Calu3 (cell line): Measurements from ENCODE around the gene ZDHHC4. TPM values are rescaled to one million over a fixed set of nuclear protein-coding genes. Genes with fewer than 3 reads are reported as not detected.
"Not testable (repeated sequence)": the region's sequence is repeated elsewhere in the genome, so short reads cannot be mapped to it uniquely, and the experiment has no call there.

Experiments used
- BruUV-seq: library from RNA; stranded (reverse); fragments of 400-500 nt; replicated peaks from 2 replicates; lab custom pipeline; 2021; lab: Mats Ljungman, UMichigan
- CTCF ChIA-PET: fragments of 300-600 bp; sonication (Branson Sonifier 250); formaldehyde crosslinking; loops from one replicate; lab custom pipeline; 2022; ENCODE audit warnings: antibody characterized with exemption; lab: Charles Lee
- DNase-seq: peaks from one replicate; pipeline ENCODE4 v3.0.0; 2022
- H3K27ac Mint-ChIP-seq: one replicate; pipeline ENCODE4 v1.8.0; 2022; ENCODE audit warnings: mixed read lengths; ENCODE audit not compliant: unreplicated experiment
- H3K27me3 Mint-ChIP-seq: one replicate; pipeline ENCODE4 v1.8.0; 2022; ENCODE audit warnings: mixed read lengths; ENCODE audit not compliant: unreplicated experiment
- H3K36me3 Mint-ChIP-seq: one replicate; pipeline ENCODE4 v1.8.0; 2022; ENCODE audit warnings: mild to moderate bottlenecking, moderate library complexity, mixed read lengths; ENCODE audit not compliant: insufficient read depth, unreplicated experiment
- H3K4me1 Mint-ChIP-seq: one replicate; pipeline ENCODE4 v1.8.0; 2022; ENCODE audit warnings: mild to moderate bottlenecking, low read depth, mixed read lengths; ENCODE audit not compliant: unreplicated experiment
- H3K4me3 Mint-ChIP-seq: one replicate; pipeline ENCODE4 v1.8.0; 2022; ENCODE audit warnings: mild to moderate bottlenecking, low read depth, moderate library complexity, mixed read lengths; ENCODE audit not compliant: unreplicated experiment
- H3K9me3 Mint-ChIP-seq: one replicate; pipeline ENCODE4 v1.8.0; 2022; ENCODE audit warnings: low read depth, mixed read lengths; ENCODE audit not compliant: unreplicated experiment
- intact Hi-C: fragments of 100-400 bp; cut with micrococcal nuclease; formaldehyde crosslinking; loops from one replicate; pipeline ENCODE4 v1.10.0; 2022; ENCODE audit not compliant: unreplicated experiment
- total RNA-seq: library from RNA; stranded (reverse); gene quantifications from 2 replicates; pipeline ENCODE4 v1.2.3, GENCODE V29; 2022
- TF ChIP-seq, protein P1 (sequence below): fragments of 200-600 bp; IDR thresholded peaks from one replicate; pipeline ENCODE4 v1.8.0; 2022; ENCODE audit warnings: antibody characterized with exemption; ENCODE audit not compliant: unreplicated experiment

The ZDHHC4 gene
- total RNA-seq, 1 experiment from 2014 or later = 83.9 TPM

DNA sequence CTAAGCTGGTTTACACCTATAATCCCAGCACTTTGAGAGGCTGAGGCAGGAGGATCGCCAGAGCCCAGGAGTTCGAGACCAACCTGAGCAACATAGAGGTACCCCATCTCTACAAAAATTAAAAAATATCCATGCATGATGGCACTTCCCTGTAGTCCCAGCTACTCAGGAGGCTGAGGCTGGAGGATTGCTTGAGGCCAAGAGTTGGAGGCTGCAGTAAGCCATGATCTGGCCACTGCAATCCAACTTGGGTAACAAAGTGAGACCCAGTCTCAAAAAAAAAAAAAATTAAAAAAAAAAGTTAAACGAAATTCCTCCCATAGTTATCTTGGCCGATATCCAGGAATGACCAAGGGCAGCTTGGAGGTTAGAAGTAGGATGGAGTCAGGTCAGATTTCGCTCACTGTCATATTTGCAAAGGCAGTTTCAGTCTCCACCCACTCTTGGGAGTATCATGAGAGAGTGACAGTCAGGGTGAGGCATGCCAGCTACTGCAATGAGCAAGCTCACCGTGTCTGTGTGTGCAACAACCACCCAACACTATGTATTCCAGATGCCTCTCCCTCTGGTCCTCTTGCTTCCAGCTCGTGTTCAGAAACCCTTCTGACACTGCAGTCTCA is 6.0 kb upstream of the ZDHHC4 start:
- peaks cover under 1% of the 10 kb centered on the region for H3K36me3 Mint-ChIP-seq
- no TSS peak for BruUV-seq
- peaks cover 2% of the 10 kb centered on the region for H3K9me3 Mint-ChIP-seq
- DNase-seq = no peak
- peaks cover 20% of the 10 kb centered on the region for H3K27me3 Mint-ChIP-seq
- no peak overlapping the region for H3K27ac Mint-ChIP-seq
- H3K4me3 Mint-ChIP-seq = no peak overlapping the region
- H3K4me1 Mint-ChIP-seq = no peaks in the 10 kb centered on the region
- CTCF ChIA-PET = interaction anchor here (0.6 to 1.3 kb wide), 5 partner anchors 12 to 1741 kb away, joined by 3 to 6 read pairs (median 3); no protein-coding TSS in a partner anchor
- intact Hi-C loops = loop anchor here (5.0 kb wide), 1 partner anchor 54 kb away; no protein-coding TSS in a partner anchor
- TF ChIP-seq, protein P1, sequence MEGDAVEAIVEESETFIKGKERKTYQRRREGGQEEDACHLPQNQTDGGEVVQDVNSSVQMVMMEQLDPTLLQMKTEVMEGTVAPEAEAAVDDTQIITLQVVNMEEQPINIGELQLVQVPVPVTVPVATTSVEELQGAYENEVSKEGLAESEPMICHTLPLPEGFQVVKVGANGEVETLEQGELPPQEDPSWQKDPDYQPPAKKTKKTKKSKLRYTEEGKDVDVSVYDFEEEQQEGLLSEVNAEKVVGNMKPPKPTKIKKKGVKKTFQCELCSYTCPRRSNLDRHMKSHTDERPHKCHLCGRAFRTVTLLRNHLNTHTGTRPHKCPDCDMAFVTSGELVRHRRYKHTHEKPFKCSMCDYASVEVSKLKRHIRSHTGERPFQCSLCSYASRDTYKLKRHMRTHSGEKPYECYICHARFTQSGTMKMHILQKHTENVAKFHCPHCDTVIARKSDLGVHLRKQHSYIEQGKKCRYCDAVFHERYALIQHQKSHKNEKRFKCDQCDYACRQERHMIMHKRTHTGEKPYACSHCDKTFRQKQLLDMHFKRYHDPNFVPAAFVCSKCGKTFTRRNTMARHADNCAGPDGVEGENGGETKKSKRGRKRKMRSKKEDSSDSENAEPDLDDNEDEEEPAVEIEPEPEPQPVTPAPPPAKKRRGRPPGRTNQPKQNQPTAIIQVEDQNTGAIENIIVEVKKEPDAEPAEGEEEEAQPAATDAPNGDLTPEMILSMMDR = no peak

DNA sequence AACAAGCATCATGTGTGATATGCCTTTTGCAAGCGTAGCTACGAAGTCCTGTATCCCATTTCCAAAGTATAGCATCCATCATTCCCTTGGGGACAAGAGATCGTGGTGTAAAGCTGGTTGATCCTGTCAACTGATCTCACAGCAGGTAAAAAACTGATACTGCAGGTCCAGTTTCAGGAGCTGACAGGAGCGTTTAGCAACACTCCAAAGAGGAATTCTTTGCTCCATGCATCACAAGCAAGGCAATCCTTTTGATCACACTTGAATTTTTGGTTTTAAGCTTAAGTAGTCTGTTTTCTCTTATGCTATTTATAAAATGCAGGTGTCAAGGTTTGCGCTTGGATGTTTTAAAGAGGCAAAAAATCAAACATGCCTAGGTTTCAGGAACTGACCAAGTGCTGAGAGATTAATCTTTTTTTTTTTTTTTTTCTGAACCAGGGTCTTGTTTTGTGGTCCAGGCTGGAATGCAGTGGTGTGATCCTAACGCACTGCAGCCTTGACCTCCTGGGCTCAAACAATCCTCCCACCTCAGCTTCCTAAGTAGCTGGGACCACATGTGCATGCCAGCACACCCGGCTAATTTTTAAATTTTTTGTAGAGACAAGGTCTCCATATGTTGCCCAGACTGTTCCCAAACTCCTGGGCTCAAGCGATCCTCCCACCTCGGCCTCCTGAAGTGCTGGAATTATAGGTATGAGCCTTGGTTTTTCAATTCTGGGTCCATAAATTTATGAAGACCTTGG is 1.8 kb upstream of the ZDHHC4 start:
- CTCF ChIA-PET = interaction anchor here (0.6 to 2.1 kb wide), 2 partner anchors 59 to 1395 kb away, joined by 5 to 6 read pairs; no protein-coding TSS in a partner anchor
- peaks cover 34% of the 10 kb centered on the region for H3K36me3 Mint-ChIP-seq
- H3K4me1 Mint-ChIP-seq = peaks cover 9% of the 10 kb centered on the region
- H3K27me3 Mint-ChIP-seq = peaks cover 17% of the 10 kb centered on the region
- DNase-seq = no peak
- BruUV-seq = no TSS peak
- H3K9me3 Mint-ChIP-seq = no peaks in the 10 kb centered on the region
- H3K27ac Mint-ChIP-seq = no peak overlapping the region
- intact Hi-C loops = no loop called here
- TF ChIP-seq, protein P1 = no peak
- H3K4me3 Mint-ChIP-seq = no peak overlapping the region

DNA sequence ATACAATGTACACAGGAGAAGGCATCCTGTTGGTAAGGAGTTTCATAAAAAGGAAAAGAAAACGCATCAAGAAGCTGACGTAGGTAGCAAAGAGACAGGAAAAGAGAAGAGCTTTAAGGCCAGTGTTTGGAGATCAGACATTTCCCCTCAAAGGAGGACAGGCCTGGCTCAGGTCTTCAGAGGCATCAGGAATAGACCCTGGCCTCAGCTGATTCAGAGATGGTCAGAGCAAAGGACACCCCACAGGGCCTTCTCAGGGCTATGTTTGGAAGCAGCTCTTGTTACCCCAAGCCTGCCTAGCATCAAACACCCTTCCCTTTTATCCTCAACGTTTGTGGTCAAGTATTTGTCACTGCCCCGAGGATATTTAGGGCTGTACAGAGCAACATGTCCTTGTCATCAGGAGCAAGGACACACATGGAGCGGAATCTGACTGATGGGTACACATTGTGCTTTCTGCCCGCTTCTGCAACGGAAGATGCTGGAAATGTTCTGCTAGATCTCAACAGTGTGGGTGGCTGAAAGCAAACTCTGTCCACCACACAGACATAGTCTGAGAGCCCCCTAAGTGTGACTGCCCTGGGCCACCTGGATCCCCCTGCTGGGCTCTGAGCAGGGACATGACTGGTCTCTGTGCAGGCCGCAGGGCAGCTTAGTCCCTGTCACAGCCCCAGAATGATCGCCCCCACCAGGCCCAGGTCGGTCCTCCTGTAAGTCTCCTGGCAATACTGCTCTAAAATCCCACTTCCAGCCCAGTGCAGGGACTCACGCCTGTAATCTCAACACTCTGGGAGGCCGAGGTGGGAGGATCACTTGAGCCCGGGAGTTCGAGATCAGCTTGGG is 1.0 kb upstream of the ZDHHC4 start:
- H3K27ac Mint-ChIP-seq = peak overlapping the region; percentile 18
- H3K4me1 Mint-ChIP-seq = peaks cover 9% of the 10 kb centered on the region
- H3K36me3 Mint-ChIP-seq = peaks cover 40% of the 10 kb centered on the region
- DNase-seq = peak; percentile 22
- TSS peak; percentile 87 for BruUV-seq
- TF ChIP-seq, protein P1 = no peak
- intact Hi-C loops = no loop called here
- CTCF ChIA-PET = interaction anchor here (0.6 kb wide), 1 partner anchor 16 kb away, joined by 6 read pairs; no protein-coding TSS in a partner anchor
- H3K27me3 Mint-ChIP-seq = peaks cover 17% of the 10 kb centered on the region
- no peaks in the 10 kb centered on the region for H3K9me3 Mint-ChIP-seq
- peak overlapping the region; percentile 97 for H3K4me3 Mint-ChIP-seq

DNA sequence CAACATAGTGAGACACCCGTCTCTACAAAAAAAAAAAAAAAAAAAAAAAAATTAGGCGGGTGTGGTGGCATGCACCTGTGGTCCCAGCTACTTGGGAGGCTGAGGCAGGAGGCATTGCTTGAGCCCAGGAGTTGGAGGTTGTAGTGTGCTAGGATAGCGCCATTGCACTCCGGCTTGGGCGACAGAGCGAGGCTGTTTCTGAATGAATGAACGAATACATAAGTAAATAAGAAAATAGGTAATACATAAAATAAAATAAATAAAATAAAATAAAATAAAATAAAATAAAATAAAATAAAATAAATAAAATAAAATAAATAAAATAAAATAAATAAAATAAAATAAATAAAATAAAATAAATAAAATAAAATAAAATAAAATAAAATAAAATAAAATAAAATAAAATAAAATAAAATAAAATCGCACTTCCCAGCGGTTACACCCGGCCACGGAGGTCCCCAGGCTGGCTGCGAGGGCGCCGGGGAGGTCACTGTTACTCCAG is 336 bp upstream of the ZDHHC4 start:
- H3K27ac Mint-ChIP-seq = peak overlapping the region; percentile 99

More for the DNA sequence above, 336 bp upstream of the ZDHHC4 start:
- Mint-ChIP-seq H3K27me3 (peaks cover 17% of the 10 kb centered on the region), H3K4me3 (peak overlapping the region; percentile 97), H3K36me3 (peaks cover 45% of the 10 kb centered on the region)
- intact Hi-C loops, DNase-seq, CTCF ChIA-PET, BruUV-seq, H3K9me3 Mint-ChIP-seq, H3K4me1 Mint-ChIP-seq: not testable (repeated sequence)
